IMR-90 (cell line): Measurements from ENCODE around the gene DNAI7. TPM values are rescaled to one million over a fixed set of nuclear protein-coding genes. Genes with fewer than 3 reads are reported as not detected.

Experiments used
- ATAC-seq: fragments of 200-7000 bp; cut with Tn5 transposase; 2 replicates; pipeline ENCODE4 v1.9.1; 2020; ENCODE audit warnings: low read depth, mild to moderate bottlenecking, moderate library complexity
- BruUV-seq: library from RNA; stranded (reverse); fragments of 400-500 nt; replicated peaks from 2 replicates; lab custom pipeline; 2021; lab: Mats Ljungman, UMichigan
- CTCF ChIA-PET: fragments of 300-600 bp; formaldehyde crosslinking; extraction: SDS; loops from one replicate; lab custom pipeline; 2021; ENCODE audit warnings: antibody characterized with exemption; lab: Yijun Ruan, JAX
- POLR2A ChIA-PET: fragments of 300-600 bp; sonication (Branson Sonifier 250); formaldehyde crosslinking; loops from one replicate; lab custom pipeline; 2022; ENCODE audit warnings: antibody characterized with exemption; ENCODE audit not compliant: unreplicated experiment; lab: Charles Lee
- DNase-seq: peaks from one replicate; pipeline ENCODE4 v3.0.0; 2013
- H2AFZ ChIP-seq: replicated peaks from 2 replicates; pipeline ENCODE3; 2013; ENCODE audit warnings: low read length, mild to moderate bottlenecking; ENCODE audit not compliant: poor library complexity
- H2AK5ac ChIP-seq: 2 replicates; pipeline ENCODE4 v1.6.1; 2013; ENCODE audit warnings: low read depth, low read length, inconsistent platforms
- H2AK9ac ChIP-seq: replicated peaks from 2 replicates; pipeline ENCODE3; 2013; ENCODE audit warnings: mild to moderate bottlenecking, low read depth, low read length, moderate library complexity; ENCODE audit not compliant: poor library complexity
- H2BK120ac ChIP-seq: 2 replicates; pipeline ENCODE4 v1.6.1; 2013; ENCODE audit warnings: low read depth, low read length, inconsistent platforms
- H2BK15ac ChIP-seq: 3 replicates; pipeline ENCODE4 v1.6.1; 2013; ENCODE audit warnings: low read depth, low read length, inconsistent platforms
- H2BK20ac ChIP-seq: 2 replicates; pipeline ENCODE4 v1.6.1; 2013; ENCODE audit warnings: low read depth, mild to moderate bottlenecking, inconsistent platforms, low read length, moderate library complexity
- H2BK5ac ChIP-seq: 2 replicates; pipeline ENCODE4 v1.6.1; 2013; ENCODE audit warnings: mild to moderate bottlenecking, low read depth, low read length, inconsistent platforms; ENCODE audit not compliant: poor library complexity, severe bottlenecking
- H3K14ac ChIP-seq: replicated peaks from 2 replicates; pipeline ENCODE4 v1.6.1; 2013; ENCODE audit warnings: low read depth, low read length, inconsistent platforms
- H3K18ac ChIP-seq: 2 replicates; pipeline ENCODE4 v1.6.1; 2013; ENCODE audit warnings: low read depth, low read length, control low read depth
- H3K23ac ChIP-seq: 2 replicates; pipeline ENCODE4 v1.6.1; 2013; ENCODE audit warnings: low read depth, low read length, inconsistent platforms
- H3K27ac ChIP-seq: 2 replicates; pipeline ENCODE4 v1.5.1; 2013; ENCODE audit warnings: mild to moderate bottlenecking, control low read depth, low read length; ENCODE audit not compliant: insufficient read depth
- H3K27me3 ChIP-seq: 2 replicates; pipeline ENCODE4 v1.6.1; 2013; ENCODE audit warnings: low read length; ENCODE audit not compliant: control insufficient read depth, insufficient read depth
- H3K36me3 ChIP-seq: 2 replicates; pipeline ENCODE4 v1.6.1; 2013; ENCODE audit warnings: low read length, mixed read lengths; ENCODE audit not compliant: control insufficient read depth, insufficient read depth
- H3K4ac ChIP-seq: 2 replicates; pipeline ENCODE4 v1.6.1; 2013; ENCODE audit warnings: low read depth, low read length, inconsistent platforms
- H3K4me1 ChIP-seq: 2 replicates; pipeline ENCODE4 v1.6.1; 2013; ENCODE audit warnings: low read length, mixed read lengths; ENCODE audit not compliant: control insufficient read depth, insufficient read depth
- H3K4me2 ChIP-seq: 2 replicates; pipeline ENCODE4 v1.6.1; 2013; ENCODE audit warnings: low read depth, mild to moderate bottlenecking, control low read depth, low read length, moderate library complexity
- H3K4me3 ChIP-seq: 2 replicates; pipeline ENCODE4 v1.5.1; 2013; ENCODE audit warnings: low read depth, mild to moderate bottlenecking, control low read depth, low read length, moderate library complexity; ENCODE audit not compliant: insufficient read depth
- H3K56ac ChIP-seq: 2 replicates; pipeline ENCODE4 v1.6.1; 2013; ENCODE audit warnings: low read length, inconsistent platforms; ENCODE audit not compliant: insufficient read depth; ENCODE audit errors: extremely low read depth
- H3K79me1 ChIP-seq, 2 experiments: 2 replicates each; pipeline ENCODE4 v1.6.1; 2013; ENCODE audit warnings: low read length in 2 of 2, inconsistent platforms in 1 of 2, low read depth in 1 of 2
- H3K9ac ChIP-seq: 2 replicates; pipeline ENCODE4 v1.6.1; 2013; ENCODE audit warnings: low read depth, low read length, control low read depth
- H3K9me1 ChIP-seq: 2 replicates; pipeline ENCODE4 v1.6.1; 2013; ENCODE audit warnings: low read length, inconsistent platforms; ENCODE audit not compliant: insufficient read depth
- H3K9me3 ChIP-seq: 2 replicates; pipeline ENCODE4 v1.6.1; 2013; ENCODE audit warnings: low read length; ENCODE audit not compliant: control insufficient read depth, insufficient read depth
- H4K20me1 ChIP-seq: 2 replicates; pipeline ENCODE4 v1.6.1; 2013; ENCODE audit warnings: low read length, inconsistent platforms; ENCODE audit not compliant: insufficient read depth
- H4K5ac ChIP-seq: 2 replicates; pipeline ENCODE4 v1.6.1; 2013; ENCODE audit warnings: mild to moderate bottlenecking, low read depth, low read length, control low read depth
- H4K8ac ChIP-seq, 2 experiments: 2 replicates each; pipeline ENCODE4 v1.6.1; 2013; ENCODE audit warnings: low read depth in 2 of 2, low read length in 2 of 2, control low read depth in 1 of 2, inconsistent platforms in 1 of 2
- H4K91ac ChIP-seq: 2 replicates; pipeline ENCODE4 v1.6.1; 2013; ENCODE audit warnings: low read depth, low read length, inconsistent platforms; ENCODE audit not compliant: insufficient read depth
- BHLHE40 ChIP-seq: fragments of 150-350 bp; IDR thresholded peaks from 2 replicates; pipeline ENCODE4 v1.6.1; 2016; ENCODE audit warnings: mild to moderate bottlenecking, low read depth, low read length
- CHD1 ChIP-seq: IDR thresholded peaks from 2 replicates; pipeline ENCODE4 v1.6.1; 2012; ENCODE audit warnings: low read depth, low read length, improper control_type of control experiment
- NFE2L2 ChIP-seq: fragments of 150-350 bp; IDR thresholded peaks from 2 replicates; pipeline ENCODE4 v1.6.1; 2016; ENCODE audit warnings: low read depth, mild to moderate bottlenecking, low read length
- RAD21 ChIP-seq: IDR thresholded peaks from 2 replicates; pipeline ENCODE4 v1.6.1; 2012; ENCODE audit warnings: low read length, improper control_type of control experiment
- WGBS, 2 experiments: methylation state at CpG; one replicate each; pipeline versions ENCODE4 v1.1.5 to v1.1.7; 2013; ENCODE audit warnings: missing lambda C conversion rate in 2 of 2; ENCODE audit not compliant: insufficient read length in 1 of 2; ENCODE audit errors: extremely low coverage in 2 of 2; 5-methylcytosine and 5-hydroxymethylcytosine counted together
- dilution Hi-C: fragments of 300-500 bp; cut with HindIII; formaldehyde crosslinking; loops from one replicate; pipeline ENCODE4 v1.14.3; 2018; ENCODE audit warnings: low sequenced_read_pairs; ENCODE audit not compliant: unreplicated experiment
- in situ Hi-C: fragments of 300-500 bp; cut with MboI; formaldehyde crosslinking; loops from 3 replicates; pipeline ENCODE4 v1.14.3; 2019; ENCODE audit warnings: low sequenced_read_pairs, inconsistent platforms, mixed read lengths
- intact Hi-C: fragments of 100-400 bp; cut with micrococcal nuclease; formaldehyde crosslinking; loops from 2 replicates; pipeline ENCODE4 v1.10.0; 2022
- polyA plus RNA-seq, 3 experiments: library from polyadenylated mRNA; depleted of rRNA; stranded (reverse); fragments of >200 nt; gene quantifications; 2 replicates each; pipeline ENCODE4 v1.2.3, GENCODE V29; 2012; ENCODE audit warnings: low replicate concordance in 1 of 3
- total RNA-seq: library from RNA; depleted of rRNA; stranded (reverse); fragments of >200 nt; gene quantifications from 2 replicates; pipeline ENCODE4 v1.2.3, GENCODE V29; 2012

Gene DNAI7
- total and polyA plus RNA-seq, 2 of the 4 experiments (the other 2 are of a cell fraction): under 0.01 to 0.07 TPM

GRCh38 chr12:25236190-25236589, 41.2 kb upstream of the DNAI7 start:
- Histone ChIP-seq H3K4me2 (peak overlapping the region; percentile 20; the same call in 1 of the 2 replicates), H4K20me1 (peaks cover 28% of the 10 kb centered on the region), H3K36me3 (peaks cover 8% of the 10 kb centered on the region), H3K79me1 (peaks cover 36 to 73% of the 10 kb centered on the region in 2 experiments), H2AFZ (no peak overlapping the region), H3K23ac (peak overlapping the region; percentile 71; the same call in 1 of the 2 replicates), H3K14ac (peak overlapping the region; percentile 78), H2BK5ac (peak overlapping the region; percentile 46), H3K4me3 (no peak overlapping the region), H3K9ac (no peak overlapping the region), H4K8ac (0 out of 4 replicates have a peak overlapping the region, but pooled peaks of 1 of the 2 experiments have one; percentile 5), H3K56ac (no peak overlapping the region), H2AK9ac (no peak overlapping the region), H3K27me3 (no peaks in the 10 kb centered on the region), H3K27ac (no peak overlapping the region), H3K4me1 (peaks cover 8% of the 10 kb centered on the region), H4K5ac (no peak overlapping the region), H3K9me1 (peaks cover 20% of the 10 kb centered on the region), H2BK15ac (no peak overlapping the region), H2BK20ac (peak overlapping the region; percentile 49), H3K9me3 (no peaks in the 10 kb centered on the region), H2AK5ac (no peak overlapping the region), H3K18ac (no peak overlapping the region), H2BK120ac (no peak overlapping the region), H4K91ac (no peak overlapping the region), H3K4ac (peak overlapping the region; percentile 30; the same call in 1 of the 2 replicates)
- dilution Hi-C loops: no loop called here
- BruUV-seq: no TSS peak
- WGBS, 2 experiments: no CpG with 5 or more reads among the region's 1 CpG
- ChIA-PET CTCF (interaction anchor here (1.1 kb wide), 1 partner anchor 25 kb away, joined by 3 read pairs; no protein-coding TSS in a partner anchor), POLR2A (no interaction called here)
- in situ Hi-C loops: loop anchor here (25.0 kb wide), 1 partner anchor 801 kb away; no protein-coding TSS in a partner anchor
- DNase-seq (peak; percentile 36), ATAC-seq (peak; percentile 75)
- TF ChIP-seq RAD21 (no peak), CHD1 (no peak), BHLHE40 (no peak), NFE2L2 (no peak)
- intact Hi-C loops: no loop called here
